GM19023 (cell line): Measurements from ENCODE around the gene STK16.
"Not testable (repeated sequence)": the region's sequence is repeated elsewhere in the genome, so short reads cannot be mapped to it uniquely, and the experiment has no call there.

Experiments
- ATAC-seq: cut with Tn5 transposase; IDR thresholded peaks from one replicate; pipeline ENCODE4 v1.9.1; 2021; ENCODE audit warnings: mild to moderate bottlenecking, moderate library complexity; ENCODE audit not compliant: unreplicated experiment

STK16 gene

GRCh38 chr2:219245148-219245898 is at the start of gene STK16, which contains the start of gene GLB1L:
Gene STK16 (plus strand): TSS chr2:219245479. CDS start chr2:219246000, 521 bp downstream.
Gene GLB1L (minus strand): TSS chr2:219245444. CDS start chr2:219243573, 1,871 bp downstream.
- ATAC-seq, result peak; percentile 73

- ATAC-seq, result no peak
Observed at GRCh38 chr2:219197388-219197787, 47.9 kb upstream of the STK16 start.

GRCh38 chr2:219198974-219199373 is 46.3 kb upstream of the STK16 start:
- ATAC-seq, result no peak

- no peak for ATAC-seq
Observed at GRCh38 chr2:219199470-219200211, 45.6 kb upstream of the STK16 start.

- not testable (repeated sequence) for ATAC-seq
Observed at GRCh38 chr2:219200502-219201326, 44.6 kb upstream of the STK16 start.

- ATAC-seq, result not testable (repeated sequence)
Observed at GRCh38 chr2:219201331-219201730, 43.9 kb upstream of the STK16 start.

DNA sequence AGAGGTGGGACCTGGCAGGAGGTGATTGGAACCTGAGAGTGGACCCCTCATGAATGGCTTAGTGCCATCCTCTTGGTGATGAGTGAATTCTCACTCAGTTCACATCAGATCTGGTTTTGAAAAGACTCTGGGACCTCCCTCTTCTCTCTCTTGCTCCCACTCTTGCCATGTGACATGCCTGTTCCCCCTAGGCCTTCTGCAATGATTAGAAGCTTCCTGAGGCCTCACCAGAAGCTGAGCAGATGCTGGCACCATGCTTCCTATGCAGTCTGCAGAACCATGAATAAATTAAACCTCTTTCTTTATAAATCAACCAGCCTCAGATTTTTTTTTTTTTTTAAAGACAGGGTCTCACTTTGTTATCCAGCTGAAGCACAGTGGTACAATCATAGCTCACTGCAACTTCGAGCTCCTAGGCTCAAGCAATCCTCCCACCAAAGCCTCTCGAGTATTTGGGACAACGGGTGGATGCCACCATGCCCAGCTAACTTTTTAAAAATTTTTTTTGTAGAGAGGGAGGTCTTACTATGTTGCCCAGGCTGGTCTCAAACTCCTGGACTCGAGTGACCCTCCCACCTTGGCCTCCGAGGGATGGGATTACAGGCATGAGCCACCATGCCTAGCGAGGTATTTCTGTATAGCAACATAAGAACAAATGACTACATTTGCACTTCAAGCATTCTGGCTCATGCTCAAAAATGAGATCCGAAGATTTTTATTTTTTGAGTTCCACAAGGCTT is 40.7 kb upstream of the STK16 start:
- no peak for ATAC-seq

DNA sequence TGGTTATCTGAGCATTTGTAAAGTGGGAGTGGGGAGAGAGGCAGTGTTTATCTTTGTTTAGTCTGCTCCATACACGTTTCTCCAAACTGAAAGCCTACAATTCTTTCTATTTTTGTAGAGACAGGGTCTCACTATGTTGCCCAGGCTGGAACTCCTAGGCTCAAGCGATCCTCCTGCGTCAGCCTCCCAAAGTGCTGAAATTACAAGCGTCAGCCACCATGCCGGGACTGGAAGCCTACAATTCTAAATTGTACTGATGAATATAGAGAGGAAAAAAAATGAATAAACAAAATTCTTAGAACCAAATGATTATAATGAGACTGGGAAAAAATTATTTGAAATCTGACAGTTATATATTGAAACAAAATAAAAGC is 40.1 kb upstream of the STK16 start:
- no peak for ATAC-seq

GRCh38 chr2:219205981-219206327 is 39.3 kb upstream of the STK16 start:
- ATAC-seq, result no peak

- peak; percentile 97 for ATAC-seq
Observed at GRCh38 chr2:219206328-219207133, 38.7 kb upstream of the STK16 start, which contains the start of gene ZFAND2B. Gene ZFAND2B (plus strand): TSS chr2:219206782. CDS start chr2:219206988, 206 bp downstream.

- no peak for ATAC-seq
Observed at GRCh38 chr2:219207134-219207883, 38.0 kb upstream of the STK16 start.

DNA sequence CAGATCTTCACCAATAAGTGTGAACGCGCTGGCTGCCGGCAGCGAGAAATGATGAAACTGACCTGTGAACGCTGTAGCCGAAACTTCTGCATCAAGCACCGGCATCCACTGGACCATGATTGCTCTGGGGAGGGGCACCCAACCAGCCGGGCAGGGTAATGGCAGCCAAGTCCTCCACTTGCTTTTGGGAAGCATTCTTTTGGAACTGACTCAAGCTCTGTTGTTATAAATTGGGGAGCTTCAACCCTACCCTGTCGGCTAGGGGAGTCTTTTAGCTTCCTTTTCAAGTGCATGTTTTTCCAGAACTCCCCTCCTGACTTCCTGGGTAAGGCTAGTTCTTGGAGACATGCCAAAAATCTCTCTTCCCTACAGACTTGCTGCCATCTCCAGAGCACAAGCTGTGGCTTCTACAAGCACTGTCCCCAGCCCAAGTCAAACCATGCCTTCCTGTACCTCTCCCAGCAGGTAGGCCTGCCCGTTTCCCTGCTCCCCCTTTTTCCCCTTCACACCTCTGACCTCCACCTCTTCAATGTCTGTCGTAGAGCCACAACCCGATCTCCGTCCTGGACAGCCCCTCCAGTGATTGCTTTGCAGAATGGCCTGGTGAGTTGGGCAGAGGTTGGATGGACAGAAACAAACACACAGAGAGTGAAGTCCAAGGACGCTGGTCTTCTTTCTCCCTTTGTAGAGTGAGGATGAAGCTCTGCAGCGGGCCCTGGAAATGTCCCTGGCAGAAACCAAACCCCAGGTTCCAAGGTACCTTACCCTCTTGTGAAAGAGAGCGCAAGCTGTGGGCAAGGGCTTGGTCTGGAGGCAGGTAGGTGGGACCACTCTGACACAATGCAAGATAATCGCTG is 37.2 kb upstream of the STK16 start:
- no peak for ATAC-seq

GRCh38 chr2:219209236-219210195 is 35.8 kb upstream of the STK16 start:
- no peak for ATAC-seq

DNA sequence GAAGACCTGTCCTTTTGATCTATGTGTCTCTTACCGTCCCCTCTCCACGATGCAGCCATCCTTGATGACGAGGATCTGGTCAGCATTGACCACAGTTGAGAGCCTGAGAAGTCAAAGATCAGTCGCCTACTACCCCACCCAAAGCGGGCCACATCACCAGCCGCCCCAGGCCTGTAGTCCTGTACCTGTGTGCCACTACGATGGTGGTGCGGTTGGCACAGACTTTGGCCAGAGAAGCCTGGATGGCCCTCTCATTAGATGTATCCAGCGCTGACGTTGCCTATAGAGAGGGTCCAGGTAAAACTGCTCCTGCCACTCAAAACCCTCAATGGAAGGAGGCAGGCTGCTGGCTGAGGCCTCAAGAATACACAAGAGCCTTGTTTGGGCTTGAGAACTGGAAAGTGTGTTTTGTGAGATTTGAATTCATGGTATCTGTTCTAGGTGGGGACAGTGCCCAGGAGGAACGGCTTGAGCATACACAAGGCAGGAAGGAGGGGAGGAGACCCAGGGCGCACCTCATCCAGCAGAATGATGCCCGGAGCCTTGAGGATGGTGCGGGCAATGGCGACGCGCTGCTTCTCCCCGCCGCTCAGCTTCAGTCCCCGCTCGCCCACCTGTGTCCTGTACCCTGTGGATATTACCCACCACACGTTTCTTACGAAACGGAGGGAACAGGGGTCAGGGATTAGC is 34.9 kb upstream of the STK16 start:
- no peak for ATAC-seq

- ATAC-seq, result no peak
Observed at GRCh38 chr2:219210886-219211362, 34.4 kb upstream of the STK16 start.

GRCh38 chr2:219213026-219213415 is 32.3 kb upstream of the STK16 start:
- ATAC-seq, result no peak
